ENCODE results near the gene FUT6. TPM values are rescaled to one million over a fixed set of nuclear protein-coding genes. Genes with fewer than 3 reads are reported as not detected.
A peak's percentile ranks its signal among the peaks of the same experiment; 100 is the strongest.

The FUT6 gene
- total RNA-seq, 1 donor from 2014 or later = not detected

GRCh38 chr19:5870986-5871394 is 31.5 kb upstream of the FUT6 start:
- H3K36me3 Mint-ChIP-seq (ENCODE audit: low read depth) = no peaks in the 10 kb centered on the region
- H3K4me3 Mint-ChIP-seq = no peak overlapping the region
- no peak for DNase-seq (ENCODE audit: low read depth, low spot score)
- no peak for TF ChIP-seq CTCF (conservative IDR thresholded peaks at IDR 0.05)
- H3K9me3 Mint-ChIP-seq = no peaks in the 10 kb centered on the region
- peaks cover 4% of the 10 kb centered on the region for H3K27me3 Mint-ChIP-seq (ENCODE audit: low read depth)
- no peak overlapping the region for H3K27ac Mint-ChIP-seq (ENCODE audit: unreplicated experiment)
- H3K4me1 Mint-ChIP-seq = no peaks in the 10 kb centered on the region

GRCh38 chr19:5867201-5868136 is 28.0 kb upstream of the FUT6 start:
- Mint-ChIP-seq H3K36me3 (ENCODE audit: low read depth) (no peaks in the 10 kb centered on the region), H3K9me3 (no peaks in the 10 kb centered on the region), H3K4me3 (no peak overlapping the region), H3K4me1 (no peaks in the 10 kb centered on the region), H3K27me3 (ENCODE audit: low read depth) (peaks cover 4% of the 10 kb centered on the region), H3K27ac (ENCODE audit: unreplicated experiment) (peak overlapping the region; percentile 89)
- no peak for TF ChIP-seq CTCF (conservative IDR thresholded peaks at IDR 0.05)
- no peak for DNase-seq (ENCODE audit: low read depth, low spot score)

- Mint-ChIP-seq H3K36me3 (ENCODE audit: low read depth) (no peaks in the 10 kb centered on the region), H3K9me3 (no peaks in the 10 kb centered on the region), H3K27me3 (ENCODE audit: low read depth) (peaks cover 4% of the 10 kb centered on the region), H3K4me1 (no peaks in the 10 kb centered on the region), H3K27ac (ENCODE audit: unreplicated experiment) (no peak overlapping the region), H3K4me3 (no peak overlapping the region)
- no peak for TF ChIP-seq CTCF (conservative IDR thresholded peaks at IDR 0.05)
- no peak for DNase-seq (ENCODE audit: low read depth, low spot score)
These were observed 26.3 kb upstream of the FUT6 start for GRCh38 chr19:5865772-5866171.

GRCh38 chr19:5864725-5865486 is 25.4 kb upstream of the FUT6 start:
- Mint-ChIP-seq H3K27me3 (ENCODE audit: low read depth) (peaks cover 4% of the 10 kb centered on the region), H3K4me3 (no peak overlapping the region)

More at GRCh38 chr19:5864725-5865486, 25.4 kb upstream of the FUT6 start:
- TF ChIP-seq CTCF (conservative IDR thresholded peaks at IDR 0.05) = peak; percentile 40
- H3K27ac Mint-ChIP-seq (ENCODE audit: unreplicated experiment) = peak overlapping the region; percentile 36
- no peak for DNase-seq (ENCODE audit: low read depth, low spot score)
- no peaks in the 10 kb centered on the region for H3K36me3 Mint-ChIP-seq (ENCODE audit: low read depth)
- H3K4me1 Mint-ChIP-seq = no peaks in the 10 kb centered on the region
- no peaks in the 10 kb centered on the region for H3K9me3 Mint-ChIP-seq
